ENCODE data around the gene GRK6.

Gene GRK6

DNA sequence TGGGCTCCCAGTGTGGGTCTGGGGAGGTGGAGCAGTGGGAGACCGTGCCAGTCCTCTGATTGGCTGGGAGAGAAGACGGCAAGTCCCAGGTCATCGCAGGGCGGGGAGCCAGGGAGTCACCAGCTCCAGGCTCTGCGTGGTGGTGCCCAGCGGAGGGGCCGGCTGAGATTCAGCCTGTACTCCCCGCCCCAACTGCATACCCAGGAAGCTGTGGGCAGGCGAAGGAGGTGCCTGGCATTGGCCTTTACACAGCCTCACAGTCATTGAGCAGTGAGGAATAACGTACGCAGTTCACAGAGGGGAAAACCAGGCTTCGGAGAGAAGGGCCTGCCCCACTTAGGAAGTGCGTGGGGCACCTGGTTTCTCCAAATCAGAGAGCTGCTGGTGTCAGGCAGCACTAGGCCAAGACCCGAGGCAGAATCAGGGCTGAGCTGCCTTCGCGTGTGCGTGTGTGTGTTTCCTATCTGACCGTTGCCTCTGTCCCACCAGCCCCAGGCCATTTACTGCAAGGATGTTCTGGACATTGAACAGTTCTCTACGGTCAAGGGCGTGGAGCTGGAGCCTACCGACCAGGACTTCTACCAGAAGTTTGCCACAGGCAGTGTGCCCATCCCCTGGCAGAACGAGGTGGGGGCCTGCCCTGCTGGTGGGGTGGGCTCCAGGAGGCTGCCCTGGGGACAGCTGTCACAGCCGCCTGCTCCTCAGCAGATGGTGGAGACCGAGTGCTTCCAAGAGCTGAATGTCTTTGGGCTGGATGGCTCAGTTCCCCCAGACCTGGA is 13.9 kb downstream of the GRK6 start:
- no peak for DNase-seq (ENCODE audit: low read depth in 1 of 2, low spot score in 1 of 2)
- in situ Hi-C loops (cut with HindIII; ENCODE audit: low pct_unique_long_range_greater_than_20kb, low sequenced_read_pairs), result no loop called here
- TF ChIP-seq JUND (IDR thresholded peaks at IDR 0.05; ENCODE audit: low read depth), result no peak

DNA sequence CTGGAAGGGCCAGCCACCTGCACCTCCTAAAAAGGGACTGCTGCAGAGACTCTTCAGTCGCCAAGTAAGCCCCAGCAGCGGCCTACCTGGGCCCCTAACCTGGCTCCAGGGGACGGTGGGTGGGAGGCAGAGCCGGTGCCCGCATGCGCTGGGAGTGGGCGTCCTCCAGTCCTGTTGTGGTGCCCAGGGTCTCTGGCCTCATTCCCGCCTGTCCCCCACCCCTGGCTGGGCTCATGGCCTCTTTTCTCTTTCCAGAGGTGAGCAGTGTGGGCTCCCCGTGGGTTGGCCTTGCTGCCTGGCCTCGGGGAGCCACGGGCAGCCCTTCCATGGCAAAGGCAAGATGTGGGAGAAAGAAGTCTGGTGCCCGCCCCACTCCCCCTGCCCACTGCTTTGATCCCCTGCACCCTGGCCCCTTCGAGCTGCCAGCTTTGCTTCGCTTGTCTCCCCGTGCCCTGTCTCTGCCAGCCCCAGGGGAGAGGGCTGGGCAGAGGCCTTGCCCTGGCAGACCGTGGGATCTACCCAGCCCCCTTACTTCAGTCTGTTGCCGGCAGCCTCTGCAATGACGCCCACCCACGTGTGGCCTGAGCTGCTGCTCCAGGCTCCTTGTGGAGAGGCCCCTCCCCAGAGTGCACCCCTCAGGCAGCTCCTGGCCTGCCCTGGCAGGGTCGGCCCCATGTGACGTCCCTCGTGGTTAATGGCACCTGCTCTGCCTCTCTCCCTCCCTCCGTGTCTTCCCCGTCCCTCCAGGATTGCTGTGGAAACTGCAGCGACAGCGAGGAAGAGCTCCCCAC is 14.7 kb downstream of the GRK6 start:
- no peak for DNase-seq (ENCODE audit: low read depth in 1 of 2, low spot score in 1 of 2)
- in situ Hi-C loops (cut with HindIII; ENCODE audit: low pct_unique_long_range_greater_than_20kb, low sequenced_read_pairs), result no loop called here
- no peak for TF ChIP-seq JUND (IDR thresholded peaks at IDR 0.05; ENCODE audit: low read depth)

- in situ Hi-C loops (cut with HindIII; ENCODE audit: low pct_unique_long_range_greater_than_20kb, low sequenced_read_pairs), result no loop called here
- no peak for DNase-seq (ENCODE audit: low read depth in 1 of 2, low spot score in 1 of 2)
- TF ChIP-seq JUND (IDR thresholded peaks at IDR 0.05; ENCODE audit: low read depth), result no peak
These were observed 15.8 kb downstream of the GRK6 start for GRCh38 chr5:177442066-177442826.

GRCh38 chr5:177443144-177443983 is 16.9 kb downstream of the GRK6 start:
- DNase-seq (ENCODE audit: low read depth in 1 of 2, low spot score in 1 of 2), result no peak
- in situ Hi-C loops (cut with HindIII; ENCODE audit: low pct_unique_long_range_greater_than_20kb, low sequenced_read_pairs), result no loop called here
- TF ChIP-seq JUND (IDR thresholded peaks at IDR 0.05; ENCODE audit: low read depth), result no peak

- in situ Hi-C loops (cut with HindIII; ENCODE audit: low pct_unique_long_range_greater_than_20kb, low sequenced_read_pairs), result no loop called here
- TF ChIP-seq JUND (IDR thresholded peaks at IDR 0.05; ENCODE audit: low read depth), result no peak
These were observed 17.9 kb downstream of the GRK6 start for GRCh38 chr5:177444106-177445051.

GRCh38 chr5:177445052-177445916 is 18.8 kb downstream of the GRK6 start:
- no peak for DNase-seq (ENCODE audit: low read depth in 1 of 2, low spot score in 1 of 2)
- in situ Hi-C loops (cut with HindIII; ENCODE audit: low pct_unique_long_range_greater_than_20kb, low sequenced_read_pairs), result no loop called here
- TF ChIP-seq JUND (IDR thresholded peaks at IDR 0.05; ENCODE audit: low read depth), result no peak

More at GRCh38 chr5:177444106-177445051, 17.9 kb downstream of the GRK6 start:
- DNase-seq (ENCODE audit: low read depth in 1 of 2, low spot score in 1 of 2), result no peak

- no peak for TF ChIP-seq JUND (IDR thresholded peaks at IDR 0.05; ENCODE audit: low read depth)
- DNase-seq (ENCODE audit: low read depth in 1 of 2, low spot score in 1 of 2), result no peak
- in situ Hi-C loops (cut with HindIII; ENCODE audit: low pct_unique_long_range_greater_than_20kb, low sequenced_read_pairs), result no loop called here
These were observed 19.4 kb downstream of the GRK6 start for GRCh38 chr5:177445917-177446199.

GRCh38 chr5:177446200-177447065 is 20.0 kb downstream of the GRK6 start, which contains the start of gene PRR7:
Gene PRR7, plus strand, starts transcription at chr5:177446814. Its CDS starts 8,254 bp downstream, at chr5:177455068.
- peak; percentile 82 to 91 for DNase-seq (ENCODE audit: low read depth in 1 of 2, low spot score in 1 of 2)
- no peak for TF ChIP-seq JUND (IDR thresholded peaks at IDR 0.05; ENCODE audit: low read depth)
- in situ Hi-C loops (cut with HindIII; ENCODE audit: low pct_unique_long_range_greater_than_20kb, low sequenced_read_pairs), result no loop called here

- in situ Hi-C loops (cut with HindIII; ENCODE audit: low pct_unique_long_range_greater_than_20kb, low sequenced_read_pairs), result no loop called here
- no peak for TF ChIP-seq JUND (IDR thresholded peaks at IDR 0.05; ENCODE audit: low read depth)
- DNase-seq (ENCODE audit: low read depth in 1 of 2, low spot score in 1 of 2), result peak; percentile 64 to 68
These were observed 20.7 kb downstream of the GRK6 start for GRCh38 chr5:177447066-177447610.
